HS-27A (cell line): ENCODE data around the gene TNRC18.

Experiments used
- DNase-seq: peaks from one replicate; pipeline ENCODE4 v3.0.0-alpha.2; 2012; ENCODE audit warnings: low read depth, missing footprints

The TNRC18 gene

DNA sequence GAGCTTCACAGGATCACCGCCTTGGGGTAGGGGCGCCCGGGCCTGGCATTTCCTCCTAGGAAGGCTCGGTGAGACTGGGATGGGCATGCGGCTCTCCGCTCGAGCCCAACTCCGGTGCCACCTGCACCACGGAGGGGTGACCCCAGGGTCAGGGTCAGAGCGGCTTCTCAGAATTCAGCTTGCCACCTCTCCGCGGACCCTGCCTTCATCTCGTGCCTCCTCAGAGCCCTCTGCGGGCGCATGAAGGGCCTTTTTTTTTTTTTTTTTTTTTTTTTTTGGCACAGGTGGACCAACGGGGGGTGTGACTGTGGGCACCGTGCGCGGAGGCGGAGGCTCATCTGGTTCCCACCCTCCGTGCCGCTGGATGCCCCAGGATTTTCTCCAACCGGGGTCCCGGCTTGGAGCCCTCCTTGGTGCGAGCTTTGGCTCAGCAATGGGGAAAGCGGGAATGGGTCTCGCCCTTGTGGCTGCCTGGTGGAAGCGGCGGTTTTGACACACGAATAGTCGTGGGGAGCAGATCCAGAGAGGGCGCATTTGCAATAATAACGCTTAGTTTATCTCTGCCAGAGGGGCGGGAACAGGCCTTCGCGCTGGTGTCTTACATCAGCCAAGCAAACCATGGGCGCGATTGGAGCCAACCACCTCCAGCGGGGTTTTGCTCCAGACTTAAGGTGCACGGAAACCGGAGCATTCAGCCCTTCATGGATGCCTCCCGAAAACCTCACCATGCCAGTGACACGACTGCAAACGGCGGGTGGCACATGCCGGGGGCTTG, 5.0 kb upstream of the TNRC18 start:
- DNase-seq: no peak

DNA sequence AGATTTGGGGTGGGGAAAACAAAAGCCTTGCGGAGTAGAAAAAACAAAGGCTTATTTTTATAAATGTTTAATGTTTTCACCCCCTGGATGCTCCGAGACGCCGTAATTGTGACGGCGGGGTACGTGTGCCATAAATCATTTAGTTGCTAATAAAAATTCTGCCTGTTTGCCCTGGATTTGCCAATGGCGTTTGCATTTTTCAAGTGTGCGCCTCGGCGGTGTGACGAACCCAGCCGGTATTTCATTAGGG, 2.5 kb upstream of the TNRC18 start:
- no peak for DNase-seq

GRCh38 chr7:5425507-5426225, 2.0 kb upstream of the TNRC18 start:
- no peak for DNase-seq

DNA sequence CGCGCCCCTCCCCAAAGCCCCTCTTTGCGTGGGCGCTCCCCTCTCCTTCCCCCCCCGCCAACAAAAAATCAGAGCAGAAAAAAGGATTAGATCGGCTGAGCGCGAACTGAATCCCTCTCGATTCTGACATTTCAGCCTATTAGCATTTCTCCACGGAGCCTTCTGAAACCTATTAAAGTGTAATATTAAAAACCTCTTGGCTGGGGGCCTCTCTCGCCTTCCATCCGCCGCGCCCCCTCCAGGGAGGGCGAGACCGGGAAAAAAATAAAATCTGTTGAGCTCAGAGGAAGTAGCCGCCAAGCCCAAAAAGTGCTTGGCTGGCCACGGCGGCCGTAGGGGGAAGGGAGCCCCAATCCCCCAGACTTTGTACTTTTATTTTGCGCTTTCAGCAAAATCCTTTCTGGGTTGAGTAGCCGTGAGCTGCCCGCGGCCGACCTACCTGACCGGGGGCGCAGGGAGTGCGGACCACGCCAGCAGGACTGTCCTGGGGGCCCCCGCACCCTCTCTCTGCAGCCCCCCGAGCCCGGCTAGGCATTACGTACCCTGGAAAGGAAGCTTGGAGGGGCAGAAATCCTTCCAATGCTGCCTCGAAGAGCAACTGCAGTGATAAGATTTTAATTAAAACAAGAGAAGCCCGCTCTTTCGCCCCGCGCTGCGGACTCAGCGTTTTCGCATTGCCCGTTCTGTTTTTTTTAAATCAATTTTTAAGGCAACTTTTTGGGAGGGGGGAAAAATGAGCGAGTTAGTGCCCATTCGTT, 1.3 kb upstream of the TNRC18 start:
- DNase-seq: no peak

- peak; percentile 90 for DNase-seq
Observed at GRCh38 chr7:5423976-5424748, 528 bp upstream of the TNRC18 start.

DNA sequence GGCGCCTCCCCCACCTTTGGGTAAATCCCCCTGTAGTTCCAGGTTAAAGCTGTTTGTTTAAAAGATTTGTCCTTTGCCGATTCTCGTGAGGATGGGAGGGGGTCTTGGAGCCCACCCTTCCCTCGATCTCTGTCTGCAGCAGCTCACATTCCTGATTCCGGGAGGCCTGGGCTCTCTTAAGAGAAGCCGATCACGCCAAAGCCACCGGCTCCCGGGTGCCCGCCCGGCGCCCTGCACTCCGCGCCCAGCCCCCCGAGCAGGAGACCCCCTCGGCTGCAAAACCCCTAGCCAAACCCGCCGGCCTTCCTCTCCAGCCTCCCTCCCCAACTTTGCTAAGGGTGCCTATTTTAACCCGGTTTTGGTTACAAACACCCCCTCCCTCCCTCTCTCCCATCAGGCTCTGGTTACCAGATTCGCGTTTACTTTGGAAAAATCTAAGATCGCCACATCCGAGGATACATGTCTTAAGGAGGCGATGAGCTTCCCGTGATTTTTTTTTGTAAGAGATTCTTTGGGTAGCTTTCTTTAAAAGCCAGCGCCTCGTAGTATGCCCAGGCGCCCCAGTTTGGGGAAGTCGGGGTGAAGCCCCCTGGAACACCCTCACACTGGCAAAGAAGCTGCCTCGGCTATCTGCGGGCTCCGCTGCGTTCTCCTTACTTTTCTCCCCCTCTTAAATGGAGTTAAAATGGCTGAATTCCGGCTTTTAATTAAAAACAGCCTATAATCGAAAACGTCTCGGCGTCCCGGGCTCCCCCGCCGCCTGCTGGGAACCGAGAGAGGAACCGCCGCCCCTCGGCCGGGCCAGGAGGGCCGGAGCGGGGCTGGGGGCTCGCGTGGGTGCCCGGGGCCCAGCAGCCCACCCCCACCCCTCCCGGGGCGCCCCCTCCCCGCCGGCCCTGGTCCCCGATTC, 983 bp downstream of the TNRC18 start:
- no peak for DNase-seq

- no peak for DNase-seq
Observed at GRCh38 chr7:5421714-5422395, 1.8 kb downstream of the TNRC18 start.

- no peak for DNase-seq
Observed at GRCh38 chr7:5420881-5421713, 2.5 kb downstream of the TNRC18 start.

DNA sequence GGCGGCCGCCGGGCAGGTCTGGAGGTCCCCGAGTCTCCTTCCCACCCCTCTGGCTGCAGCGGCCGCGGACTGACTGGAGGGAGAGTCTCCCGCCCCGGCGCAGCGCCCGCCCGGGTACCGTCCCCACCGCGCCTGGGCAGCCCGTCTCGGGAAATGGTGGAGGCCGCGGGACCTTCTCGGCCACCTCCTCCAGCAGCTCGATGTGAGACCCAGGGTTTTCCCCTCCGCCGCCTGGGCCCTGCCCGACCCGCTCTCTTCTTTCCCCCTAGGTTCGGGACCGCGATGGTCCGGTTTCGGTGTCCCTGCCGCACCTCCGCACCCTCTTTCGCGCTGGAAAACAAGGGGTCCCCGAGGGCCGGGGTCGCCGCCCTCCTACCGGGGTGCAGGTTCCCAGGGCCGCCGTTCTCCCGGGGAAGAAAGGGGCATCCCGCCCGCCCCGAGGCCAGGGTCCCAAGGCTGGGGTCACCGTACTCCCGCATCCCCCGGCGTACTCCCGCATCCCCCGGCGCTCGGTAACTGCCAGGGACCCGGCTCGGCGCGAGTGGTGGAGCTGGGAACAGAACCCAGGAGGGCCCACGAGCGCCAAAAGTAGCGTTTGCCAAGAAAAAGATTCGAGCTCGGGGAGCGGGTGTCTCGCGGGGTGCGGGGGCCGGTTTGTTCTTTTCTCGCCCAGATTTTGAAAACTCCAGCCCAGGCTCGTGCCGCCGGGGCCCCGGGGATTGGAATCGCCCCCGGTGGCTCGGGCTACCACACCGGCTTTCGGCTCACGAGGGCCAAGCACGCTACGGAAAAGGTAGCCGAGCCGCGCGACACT, 3.4 kb downstream of the TNRC18 start:
- DNase-seq: no peak

- no peak for DNase-seq
Observed at GRCh38 chr7:5419539-5420066, 4.0 kb downstream of the TNRC18 start.

GRCh38 chr7:5418285-5418582, 5.4 kb downstream of the TNRC18 start:
- DNase-seq: no peak

DNA sequence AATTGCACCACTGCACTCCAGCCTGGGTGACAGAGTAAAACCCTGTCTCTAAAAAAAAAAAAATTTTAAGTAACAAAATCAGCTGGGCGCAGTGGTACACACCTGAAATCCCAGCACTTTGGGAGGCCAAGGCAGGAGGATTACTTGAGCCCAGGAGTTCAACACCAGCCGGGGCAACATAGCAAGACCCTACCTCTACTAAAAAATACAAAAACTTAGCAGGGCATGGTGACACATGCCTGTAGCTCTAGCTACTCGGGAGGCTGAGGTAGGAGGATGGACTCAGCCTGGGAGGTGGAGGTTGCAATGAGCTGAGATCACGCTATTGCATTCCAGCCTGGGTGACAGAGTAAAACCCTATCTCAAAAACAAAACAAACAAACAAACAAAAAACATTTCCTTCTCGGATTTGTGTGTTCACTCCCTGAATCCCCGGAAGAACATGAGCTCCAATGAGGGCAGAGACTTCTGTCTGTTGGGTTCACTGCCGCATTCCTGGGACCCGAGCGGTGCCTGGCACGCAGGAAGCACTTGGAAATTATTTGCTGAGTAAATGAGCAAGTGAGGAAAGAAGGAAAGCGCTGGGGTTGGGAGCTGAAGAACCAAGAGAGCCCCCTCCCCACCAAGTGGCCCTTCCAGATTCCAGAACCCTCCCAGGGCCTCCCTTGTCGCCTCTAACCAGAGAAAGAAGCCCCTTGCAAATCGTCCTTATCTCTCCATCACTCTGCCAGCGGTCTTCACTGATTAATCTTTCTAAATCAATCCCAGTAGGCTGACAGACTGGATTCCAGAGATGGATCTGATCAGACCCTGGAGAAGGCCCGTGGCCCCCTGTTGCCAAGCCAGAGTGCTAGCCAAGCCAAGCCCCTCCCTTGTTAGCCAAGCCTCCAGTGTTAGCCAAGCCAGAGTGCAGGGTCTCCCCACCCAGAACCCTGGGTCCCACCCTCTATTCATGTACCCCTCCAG, 6.2 kb downstream of the TNRC18 start:
- DNase-seq: no peak

GRCh38 chr7:5414916-5415315, 8.7 kb downstream of the TNRC18 start:
- no peak for DNase-seq

DNA sequence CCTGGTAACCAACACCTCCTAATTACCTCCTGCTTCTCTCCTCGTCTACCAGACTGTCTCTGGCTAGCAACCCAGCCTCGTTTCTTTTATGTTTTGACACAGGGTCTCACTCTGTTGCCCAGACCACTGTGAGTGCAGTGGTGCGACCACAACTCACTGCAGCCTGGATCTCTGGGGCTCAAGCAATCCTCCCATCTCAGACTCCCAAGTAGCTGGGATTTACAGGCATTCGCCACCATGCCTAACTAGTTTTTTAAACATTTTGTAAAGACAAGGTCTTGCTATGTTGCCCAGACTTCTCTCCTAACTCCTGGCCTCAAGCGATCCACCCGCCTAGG, 10.2 kb downstream of the TNRC18 start:
- no peak for DNase-seq

DNA sequence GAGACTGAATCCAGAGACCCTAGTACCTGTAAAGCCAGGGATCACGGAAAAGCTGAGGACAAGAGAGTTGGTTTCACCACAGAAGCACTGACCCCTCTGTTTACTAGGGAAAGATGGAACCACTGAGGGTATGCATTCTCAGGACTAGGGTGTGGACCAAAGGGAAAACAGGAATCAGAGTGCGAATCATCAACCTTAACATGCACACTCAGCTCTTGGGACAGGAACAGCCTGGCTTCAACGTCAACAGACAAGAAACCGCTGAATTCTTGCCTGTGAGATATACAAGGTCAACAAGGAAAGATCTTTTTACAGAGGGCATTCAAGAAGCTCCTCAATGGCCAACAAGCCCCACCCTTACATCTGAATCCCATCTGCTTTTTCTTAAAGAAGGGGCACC, 14.9 kb downstream of the TNRC18 start:
- DNase-seq: no peak

GRCh38 chr7:5406957-5407945, 16.4 kb downstream of the TNRC18 start:
- DNase-seq: no peak

DNA sequence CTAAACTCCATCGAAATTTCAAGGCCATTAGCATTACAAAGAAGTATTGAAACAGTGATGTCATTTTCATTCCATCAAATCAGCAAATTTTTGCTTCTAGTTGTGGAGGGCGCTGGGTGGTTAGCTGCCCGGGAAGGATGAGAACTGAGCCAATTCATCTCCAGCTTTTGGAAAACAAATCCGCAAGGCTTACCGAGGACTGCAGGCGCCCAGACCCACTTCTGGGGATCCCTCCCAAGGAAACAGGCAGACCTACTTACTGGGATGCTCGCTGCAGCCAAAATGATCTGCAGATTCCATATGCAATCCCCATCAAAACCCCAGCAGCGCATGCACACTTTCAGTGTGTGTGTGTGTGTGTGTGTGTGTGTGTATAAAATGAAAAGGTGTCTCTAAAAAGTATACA, 19.2 kb downstream of the TNRC18 start:
- DNase-seq: no peak
